IPS-20b (cell line): ENCODE results near the gene UNC5CL.

Experiments used
- H3K27ac ChIP-seq: one replicate; pipeline ENCODE4 v1.5.1; 2013; ENCODE audit warnings: low read length
- H3K27me3 ChIP-seq: 2 replicates; pipeline ENCODE4 v1.6.1; 2013; ENCODE audit warnings: mild to moderate bottlenecking, low read length, inconsistent platforms; ENCODE audit not compliant: insufficient read depth
- H3K36me3 ChIP-seq: 2 replicates; pipeline ENCODE4 v1.6.1; 2013; ENCODE audit warnings: low read depth, mild to moderate bottlenecking, inconsistent platforms, low read length, moderate library complexity; ENCODE audit not compliant: insufficient read depth
- H3K4me1 ChIP-seq: 2 replicates; pipeline ENCODE4 v1.6.1; 2013; ENCODE audit warnings: mild to moderate bottlenecking, control low read depth, inconsistent platforms, low read length, moderate library complexity; ENCODE audit not compliant: insufficient read depth
- H3K4me3 ChIP-seq: 2 replicates; pipeline ENCODE4 v1.5.1; 2013; ENCODE audit warnings: mild to moderate bottlenecking, low read length, inconsistent platforms
- H3K9ac ChIP-seq: 2 replicates; pipeline ENCODE4 v1.6.1; 2013; ENCODE audit warnings: low read depth, mild to moderate bottlenecking, inconsistent platforms, low read length, moderate library complexity
- H3K9me3 ChIP-seq: 2 replicates; pipeline ENCODE4 v1.6.1; 2013; ENCODE audit warnings: mild to moderate bottlenecking, low read depth, low read length, inconsistent platforms; ENCODE audit not compliant: insufficient read depth

The UNC5CL gene

GRCh38 chr6:41061196-41061726 lies 22.2 kb upstream of the UNC5CL start:
- H3K36me3 ChIP-seq, result peaks cover 42% of the 10 kb centered on the region
- no peaks in the 10 kb centered on the region for H3K27me3 ChIP-seq
- no peak overlapping the region for H3K27ac ChIP-seq
- 0 out of 2 replicates have a peak, but pooled peaks cover 8% of the 10 kb centered on the region for H3K4me1 ChIP-seq
- no peaks in the 10 kb centered on the region for H3K9me3 ChIP-seq
- no peak overlapping the region for H3K4me3 ChIP-seq
- no peak overlapping the region for H3K9ac ChIP-seq

- no peak overlapping the region for H3K4me3 ChIP-seq
- H3K9ac ChIP-seq, result no peak overlapping the region
- H3K27me3 ChIP-seq, result no peaks in the 10 kb centered on the region
- H3K27ac ChIP-seq, result no peak overlapping the region
- H3K4me1 ChIP-seq, result 0 out of 2 replicates have a peak, but pooled peaks cover 8% of the 10 kb centered on the region
- peaks cover 25% of the 10 kb centered on the region for H3K36me3 ChIP-seq
- no peaks in the 10 kb centered on the region for H3K9me3 ChIP-seq
These were observed 20.5 kb upstream of the UNC5CL start for GRCh38 chr6:41059556-41059955.

GRCh38 chr6:41058783-41059181 lies 19.8 kb upstream of the UNC5CL start:
- Histone ChIP-seq H3K4me3 (no peak overlapping the region), H3K4me1 (0 out of 2 replicates have a peak, but pooled peaks cover 8% of the 10 kb centered on the region), H3K27ac (no peak overlapping the region), H3K9me3 (no peaks in the 10 kb centered on the region), H3K9ac (no peak overlapping the region), H3K27me3 (no peaks in the 10 kb centered on the region), H3K36me3 (peaks cover 17% of the 10 kb centered on the region)

DNA sequence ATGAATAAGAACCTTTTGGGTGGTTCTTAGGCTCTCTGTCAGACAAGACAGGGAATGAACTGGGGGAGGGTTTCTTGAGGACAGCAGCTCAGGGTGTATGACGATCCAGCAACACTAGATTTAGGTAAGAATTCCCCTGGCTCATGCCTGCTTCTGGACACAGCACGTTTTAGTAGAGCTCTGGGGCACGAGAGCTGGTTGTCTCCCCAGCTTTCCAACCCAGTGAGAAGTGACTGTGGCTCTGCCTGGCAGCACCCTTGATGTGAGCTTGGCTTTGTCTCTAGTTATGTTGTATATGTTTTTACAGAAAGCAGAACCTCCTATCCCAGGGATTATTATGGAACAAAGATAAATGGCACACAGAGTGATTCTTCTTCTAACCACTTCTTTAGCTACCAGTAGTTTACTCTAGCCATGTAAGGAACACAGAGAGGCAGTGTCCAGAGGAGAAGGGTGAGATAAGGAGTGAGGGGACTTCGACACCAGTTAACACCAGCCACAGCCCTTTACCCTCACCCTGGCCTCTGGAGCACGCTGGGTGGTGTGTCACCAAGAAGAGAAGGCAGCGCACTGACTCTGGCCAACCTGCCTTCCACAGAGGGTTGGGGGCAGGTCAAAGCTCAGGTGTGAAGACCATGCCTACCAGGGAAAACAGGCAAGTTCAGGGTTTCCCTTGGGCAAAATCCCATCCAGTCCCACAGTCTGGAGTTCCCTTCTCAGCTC lies 17.9 kb upstream of the UNC5CL start:
- H3K4me1 ChIP-seq, result 0 out of 2 replicates have a peak, but pooled peaks cover 10% of the 10 kb centered on the region
- H3K27me3 ChIP-seq, result no peaks in the 10 kb centered on the region
- peaks cover 7% of the 10 kb centered on the region; the same call in 1 of the 2 replicates for H3K36me3 ChIP-seq
- H3K9ac ChIP-seq, result no peak overlapping the region
- no peaks in the 10 kb centered on the region for H3K9me3 ChIP-seq
- H3K27ac ChIP-seq, result no peak overlapping the region
- no peak overlapping the region for H3K4me3 ChIP-seq

- no peak overlapping the region for H3K9ac ChIP-seq
- H3K36me3 ChIP-seq, result no peaks in the 10 kb centered on the region
- H3K27me3 ChIP-seq, result no peaks in the 10 kb centered on the region
- 0 out of 2 replicates have a peak, but pooled peaks cover 11% of the 10 kb centered on the region for H3K4me1 ChIP-seq
- H3K4me3 ChIP-seq, result no peak overlapping the region
- no peaks in the 10 kb centered on the region for H3K9me3 ChIP-seq
- H3K27ac ChIP-seq, result no peak overlapping the region
These were observed 16.1 kb upstream of the UNC5CL start for GRCh38 chr6:41055149-41055548.

GRCh38 chr6:41054511-41054910 lies 15.5 kb upstream of the UNC5CL start:
- Histone ChIP-seq H3K36me3 (no peaks in the 10 kb centered on the region), H3K9ac (no peak overlapping the region), H3K27me3 (no peaks in the 10 kb centered on the region), H3K4me3 (no peak overlapping the region), H3K4me1 (0 out of 2 replicates have a peak, but pooled peaks cover 11% of the 10 kb centered on the region), H3K27ac (no peak overlapping the region), H3K9me3 (no peaks in the 10 kb centered on the region)

DNA sequence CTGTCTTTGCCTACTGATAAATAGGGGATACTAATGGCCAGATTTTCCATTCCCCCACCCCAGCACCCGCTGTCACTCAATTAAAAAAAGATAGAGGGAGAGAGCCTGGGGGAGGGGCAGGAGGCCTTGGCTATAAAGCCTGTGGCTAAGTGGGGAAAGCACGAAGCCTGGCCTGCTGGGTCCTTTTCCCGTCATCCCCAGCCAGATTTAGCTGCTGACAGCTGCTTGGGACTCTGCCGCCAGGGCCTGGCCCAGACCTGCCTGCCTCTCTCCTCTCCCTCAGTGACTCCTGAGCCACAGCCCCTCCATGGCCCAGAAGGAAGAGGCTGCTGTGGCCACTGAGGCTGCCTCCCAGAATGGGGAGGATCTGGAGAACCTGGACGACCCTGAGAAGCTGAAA lies 14.0 kb upstream of the UNC5CL start, which contains the start of gene APOBEC2:
APOBEC2 (plus strand) TSS at position 162 of the 400 bp plus-strand sequence; CDS start at position 308, 146 bp downstream.
- no peaks in the 10 kb centered on the region for H3K27me3 ChIP-seq
- H3K27ac ChIP-seq, result no peak within 1 kb of the TSS
- H3K4me3 ChIP-seq, result no peak within 1 kb of the TSS
- H3K4me1 ChIP-seq, result 0 out of 2 replicates have a peak, but pooled peaks cover 3% of the 10 kb centered on the region
- no peaks in the 10 kb centered on the region for H3K9me3 ChIP-seq
- no peak within 1 kb of the TSS; the same call in 1 of the 2 replicates for H3K9ac ChIP-seq
- H3K36me3 ChIP-seq, result no peaks in the 10 kb centered on the region

DNA sequence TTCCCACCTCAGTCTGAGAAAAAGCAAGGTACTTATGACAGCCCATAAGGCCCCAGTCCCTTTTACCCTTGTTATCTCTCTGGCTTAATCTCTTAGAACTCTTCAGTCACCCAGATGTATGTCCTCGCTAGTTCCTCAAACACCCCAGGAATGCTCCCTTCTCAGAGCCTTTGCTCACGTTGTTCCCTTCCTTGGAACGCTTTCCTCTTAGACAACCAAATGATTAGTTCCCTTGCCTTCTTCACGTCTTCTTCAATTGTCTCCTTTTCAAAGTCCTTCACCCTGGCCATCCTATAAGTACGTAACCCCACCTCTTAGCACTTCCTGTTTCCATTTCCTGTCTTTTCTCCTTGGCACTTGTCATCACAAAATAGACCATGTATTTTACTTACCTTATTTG lies 12.9 kb upstream of the UNC5CL start:
- Histone ChIP-seq H3K36me3 (no peaks in the 10 kb centered on the region), H3K4me3 (no peak overlapping the region), H3K27ac (no peak overlapping the region), H3K27me3 (no peaks in the 10 kb centered on the region), H3K9ac (no peak overlapping the region), H3K4me1 (0 out of 2 replicates have a peak, but pooled peaks cover 3% of the 10 kb centered on the region), H3K9me3 (no peaks in the 10 kb centered on the region)

- Histone ChIP-seq H3K27ac (no peak overlapping the region), H3K4me1 (0 out of 2 replicates have a peak, but pooled peaks cover 3% of the 10 kb centered on the region), H3K4me3 (no peak overlapping the region), H3K9ac (no peak overlapping the region), H3K36me3 (no peaks in the 10 kb centered on the region), H3K9me3 (no peaks in the 10 kb centered on the region), H3K27me3 (no peaks in the 10 kb centered on the region)
These were observed 11.5 kb upstream of the UNC5CL start for GRCh38 chr6:41050536-41050935.

DNA sequence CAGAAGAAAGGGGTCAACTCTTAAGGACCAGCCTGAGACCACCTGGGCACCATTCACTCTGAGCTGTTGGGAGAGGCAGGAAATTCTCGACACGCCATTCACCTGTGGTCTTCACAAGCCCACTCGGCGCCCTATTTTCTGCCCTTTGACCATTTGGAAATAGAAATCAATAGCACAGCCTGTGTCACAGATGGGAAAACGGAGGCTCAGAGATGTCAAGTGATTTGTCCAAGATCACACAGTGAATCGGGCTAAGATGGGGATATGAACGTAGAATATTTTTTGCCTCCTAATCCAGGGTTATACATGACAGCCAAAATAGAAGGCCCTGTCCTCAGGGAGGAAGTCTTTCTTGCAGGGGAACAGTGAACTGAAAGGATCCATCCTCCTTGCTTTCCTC lies 10.9 kb upstream of the UNC5CL start:
- no peak overlapping the region for H3K4me3 ChIP-seq
- H3K9me3 ChIP-seq, result no peaks in the 10 kb centered on the region
- H3K27ac ChIP-seq, result no peak overlapping the region
- 0 out of 2 replicates have a peak, but pooled peaks cover 3% of the 10 kb centered on the region for H3K4me1 ChIP-seq
- no peak overlapping the region for H3K9ac ChIP-seq
- no peaks in the 10 kb centered on the region for H3K27me3 ChIP-seq
- H3K36me3 ChIP-seq, result no peaks in the 10 kb centered on the region

DNA sequence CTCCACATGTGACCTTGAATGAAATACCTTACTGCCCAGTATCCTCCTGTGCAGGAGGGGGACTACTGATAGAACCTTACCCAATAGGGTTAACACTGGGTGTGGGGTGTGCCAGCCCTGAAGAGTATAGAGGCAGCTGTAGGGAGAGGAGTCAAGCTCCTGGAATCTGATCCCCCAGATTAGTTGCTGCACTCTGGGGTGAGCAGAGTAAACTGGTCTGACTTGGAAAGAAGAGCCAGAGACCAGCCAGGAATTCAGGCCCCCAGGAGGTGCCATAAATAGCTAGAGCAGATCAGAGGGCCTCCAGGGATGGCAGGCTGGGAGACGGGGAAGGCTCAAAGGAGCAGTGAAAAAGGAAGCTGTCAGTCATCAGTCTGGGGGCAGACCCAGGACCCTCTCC lies 10.5 kb upstream of the UNC5CL start:
- Histone ChIP-seq H3K9ac (no peak overlapping the region), H3K27ac (no peak overlapping the region), H3K9me3 (no peaks in the 10 kb centered on the region), H3K4me1 (0 out of 2 replicates have a peak, but pooled peaks cover 3% of the 10 kb centered on the region), H3K36me3 (no peaks in the 10 kb centered on the region), H3K4me3 (no peak overlapping the region), H3K27me3 (no peaks in the 10 kb centered on the region)
